ENCODE measurements around the gene SF3B5.
"Not testable (repeated sequence)": the region's sequence is repeated elsewhere in the genome, so short reads cannot be mapped to it uniquely, and the experiment has no call there.

SF3B5 gene

GRCh38 chr6:144064402-144065212 lies 30.8 kb downstream of the SF3B5 start:
- in situ Hi-C loops (cut with HindIII; ENCODE audit: low sequenced_read_pairs), result no loop called here

GRCh38 chr6:144063744-144064401 lies 31.5 kb downstream of the SF3B5 start:
- in situ Hi-C loops (cut with HindIII; ENCODE audit: low sequenced_read_pairs), result no loop called here

- in situ Hi-C loops (cut with HindIII; ENCODE audit: low sequenced_read_pairs), result no loop called here
Observed at GRCh38 chr6:144063246-144063743, 32.1 kb downstream of the SF3B5 start.

GRCh38 chr6:144062786-144063185 lies 32.6 kb downstream of the SF3B5 start:
- in situ Hi-C loops (cut with HindIII; ENCODE audit: low sequenced_read_pairs), result no loop called here

- in situ Hi-C loops (cut with HindIII; ENCODE audit: low sequenced_read_pairs), result no loop called here
Observed at GRCh38 chr6:144059139-144059538, 36.2 kb downstream of the SF3B5 start.

GRCh38 chr6:144055121-144055931 lies 40.0 kb downstream of the SF3B5 start:
- in situ Hi-C loops (cut with HindIII; ENCODE audit: low sequenced_read_pairs), result no loop called here

GRCh38 chr6:144053601-144054000 lies 41.8 kb downstream of the SF3B5 start:
- in situ Hi-C loops (cut with HindIII; ENCODE audit: low sequenced_read_pairs), result no loop called here

- in situ Hi-C loops (cut with HindIII; ENCODE audit: low sequenced_read_pairs), result no loop called here
Observed at GRCh38 chr6:144052488-144052887, 42.9 kb downstream of the SF3B5 start.

GRCh38 chr6:144049386-144049785 lies 46.0 kb downstream of the SF3B5 start:
- in situ Hi-C loops (cut with HindIII; ENCODE audit: low sequenced_read_pairs), result no loop called here

GRCh38 chr6:144047688-144048087 lies 47.7 kb downstream of the SF3B5 start:
- in situ Hi-C loops (cut with HindIII; ENCODE audit: low sequenced_read_pairs), result no loop called here

- in situ Hi-C loops (cut with HindIII; ENCODE audit: low sequenced_read_pairs), result not testable (repeated sequence)
Observed at GRCh38 chr6:144046672-144047071, 48.7 kb downstream of the SF3B5 start.

GRCh38 chr6:144044989-144045388 lies 50.4 kb downstream of the SF3B5 start:
- in situ Hi-C loops (cut with HindIII; ENCODE audit: low sequenced_read_pairs), result not testable (repeated sequence)
